Measurements from ENCODE around the gene FSIP1. TPM values are rescaled to one million over a fixed set of nuclear protein-coding genes. Genes with fewer than 3 reads are reported as not detected.

FSIP1 gene
- total RNA-seq, 6 experiments from 2014 or later = 0.07 to 0.74 (median 0.35) TPM; not detected in 1

GRCh38 chr15:39785139-39785538 is 2.5 kb upstream of the FSIP1 start:
- no peak for DNase-seq
- ATAC-seq = no peak
- peaks cover 0 to 19% (median 8%) of the 10 kb centered on the region in 4 donors for H3K4me1 ChIP-seq
- no peak overlapping the region for H3K27ac ChIP-seq
- H3K27me3 ChIP-seq = no peaks in the 10 kb centered on the region
- intact Hi-C loops (cut with DNase I) = no loop called here
- no peak overlapping the region for H3K4me3 ChIP-seq
- H3K36me3 ChIP-seq = no peaks in the 10 kb centered on the region
- 38% methylated on average over 10 of the region's 10 CpGs for WGBS (ENCODE audit: insufficient coverage, low coverage, low lambda C conversion rate, missing lambda C conversion rate)
- no peak for TF ChIP-seq CTCF (IDR thresholded peaks at IDR 0.05)
- H3K9me3 ChIP-seq = no peaks in the 10 kb centered on the region

- no peak for ATAC-seq
- intact Hi-C loops (cut with DNase I) = no loop called here
- Histone ChIP-seq H3K27ac (no peak overlapping the region), H3K4me3 (no peak overlapping the region), H3K27me3 (no peaks in the 10 kb centered on the region), H3K9me3 (no peaks in the 10 kb centered on the region), H3K36me3 (no peaks in the 10 kb centered on the region), H3K4me1 (peaks cover 0 to 19% (median 8%) of the 10 kb centered on the region in 4 donors)
- no peak for TF ChIP-seq POLR2A (IDR thresholded peaks at IDR 0.05)
- no peak for TF ChIP-seq CTCF (IDR thresholded peaks at IDR 0.05)
- whole genome bisulfite sequencing (ENCODE audit: insufficient coverage, low coverage, low lambda C conversion rate, missing lambda C conversion rate) = 69% methylated on average over 2 of the region's 2 CpGs
- DNase-seq = no peak
Measured at GRCh38 chr15:39784638-39785037, 2.0 kb upstream of the FSIP1 start.

GRCh38 chr15:39784125-39784524 is 1.5 kb upstream of the FSIP1 start:
- Histone ChIP-seq H3K9me3 (no peaks in the 10 kb centered on the region), H3K36me3 (no peaks in the 10 kb centered on the region), H3K4me3 (no peak overlapping the region), H3K4me1 (peaks cover 0 to 19% (median 8%) of the 10 kb centered on the region in 4 donors), H3K27ac (no peak overlapping the region), H3K27me3 (no peaks in the 10 kb centered on the region)
- intact Hi-C loops (cut with DNase I) = no loop called here
- DNase-seq (no peak), ATAC-seq (no peak)
- no peak for TF ChIP-seq POLR2A (IDR thresholded peaks at IDR 0.05)
- no peak for TF ChIP-seq CTCF (IDR thresholded peaks at IDR 0.05)
- WGBS (ENCODE audit: insufficient coverage, low coverage, low lambda C conversion rate, missing lambda C conversion rate) = 47% methylated on average over 4 of the region's 4 CpGs

- Histone ChIP-seq H3K27me3 (no peaks in the 10 kb centered on the region), H3K4me3 (peak overlapping the region; percentile 77 to 85 (median 79)), H3K36me3 (no peaks in the 10 kb centered on the region), H3K4me1 (peaks cover 0 to 19% (median 8%) of the 10 kb centered on the region in 4 donors), H3K27ac (peak overlapping the region in 2 of 3 donors; percentile 16 to 20), H3K9me3 (no peaks in the 10 kb centered on the region)
- intact Hi-C loops (cut with DNase I) = no loop called here
- TF ChIP-seq POLR2A (IDR thresholded peaks at IDR 0.05) = no peak
- DNase-seq = no peak
- 2% methylated on average over 10 of the region's 10 CpGs for WGBS (ENCODE audit: insufficient coverage, low coverage, low lambda C conversion rate, missing lambda C conversion rate)
- no peak for ATAC-seq
Measured at GRCh38 chr15:39783244-39783820, 691 bp upstream of the FSIP1 start.

GRCh38 chr15:39781967-39782302 is 706 bp downstream of the FSIP1 start:
- intact Hi-C loops (cut with DNase I) = no loop called here
- WGBS (ENCODE audit: insufficient coverage, low coverage, low lambda C conversion rate, missing lambda C conversion rate) = 44% methylated on average over 2 of the region's 2 CpGs

More at GRCh38 chr15:39781967-39782302, 706 bp downstream of the FSIP1 start:
- DNase-seq (no peak), ATAC-seq (no peak)
- Histone ChIP-seq H3K27ac (peak overlapping the region in 1 of 3 donors; percentile 20), H3K9me3 (no peaks in the 10 kb centered on the region), H3K36me3 (no peaks in the 10 kb centered on the region), H3K4me3 (peak overlapping the region; percentile 77 to 85 (median 79)), H3K27me3 (no peaks in the 10 kb centered on the region), H3K4me1 (peaks cover 0 to 16% (median 7%) of the 10 kb centered on the region in 4 donors)
- TF ChIP-seq CTCF (IDR thresholded peaks at IDR 0.05) (no peak), POLR2A (IDR thresholded peaks at IDR 0.05) (no peak)
